ENCODE results near the gene ACADS. TPM values are rescaled to one million over a fixed set of nuclear protein-coding genes. Genes with fewer than 3 reads are reported as not detected.
A peak's percentile ranks its signal among the peaks of the same experiment; 100 is the strongest.

Gene ACADS
- total RNA-seq, 4 donors from 2014 or later = 166 to 224 (median 200) TPM

GRCh38 chr12:120692524-120693033, 33.0 kb upstream of the ACADS start:
- H3K9me3 ChIP-seq = no peaks in the 10 kb centered on the region
- TF ChIP-seq POLR2A (IDR thresholded peaks at IDR 0.05) (no peak), CTCF (IDR thresholded peaks at IDR 0.05 in 4 of 5, conservative IDR thresholded peaks at IDR 0.05 in 1 of 5) (no peak)
- H3K4me1 ChIP-seq = peaks cover 62 to 73% of the 10 kb centered on the region in 2 donors
- peaks cover 0 to 39% of the 10 kb centered on the region in 2 donors for H3K36me3 ChIP-seq
- H3K27ac ChIP-seq = peak overlapping the region; percentile 66 to 93 (median 89)
- intact Hi-C loops (cut with DNase I; ENCODE audit: low total_unique reads) = no loop called here
- H3K27me3 ChIP-seq = no peaks in the 10 kb centered on the region
- in situ Hi-C loops (cut with MboI; ENCODE audit: low sequenced_read_pairs in 4 of 4) = no loop called here
- ATAC-seq (peak; percentile 46 to 63), DNase-seq (peak in 1 of 2 donors; percentile 63)
- no peak overlapping the region for H3K4me3 ChIP-seq

- peak overlapping the region in 3 of 4 donors; percentile 86 to 93 (median 92) for H3K27ac ChIP-seq
Measured at GRCh38 chr12:120693848-120694247, 31.8 kb upstream of the ACADS start.

GRCh38 chr12:120696626-120697025, 29.0 kb upstream of the ACADS start:
- Histone ChIP-seq H3K27me3 (no peaks in the 10 kb centered on the region), H3K9me3 (no peaks in the 10 kb centered on the region), H3K36me3 (peaks cover 0 to 67% of the 10 kb centered on the region in 2 donors), H3K4me3 (no peak overlapping the region), H3K27ac (peak overlapping the region in 3 of 4 donors; percentile 56 to 78 (median 68)), H3K4me1 (peaks cover 45 to 80% of the 10 kb centered on the region in 2 donors)
- intact Hi-C loops (cut with DNase I; ENCODE audit: low total_unique reads) (no loop called here), in situ Hi-C loops (cut with MboI; ENCODE audit: low sequenced_read_pairs in 4 of 4) (no loop called here)
- no peak for TF ChIP-seq CTCF (IDR thresholded peaks at IDR 0.05 in 4 of 5, conservative IDR thresholded peaks at IDR 0.05 in 1 of 5)
- no peak for TF ChIP-seq POLR2A (IDR thresholded peaks at IDR 0.05)
- DNase-seq (no peak), ATAC-seq (no peak)

More at GRCh38 chr12:120693848-120694247, 31.8 kb upstream of the ACADS start:
- Histone ChIP-seq H3K27me3 (no peaks in the 10 kb centered on the region), H3K9me3 (no peaks in the 10 kb centered on the region), H3K4me3 (no peak overlapping the region), H3K4me1 (peaks cover 55 to 79% of the 10 kb centered on the region in 2 donors), H3K36me3 (peaks cover 0 to 49% of the 10 kb centered on the region in 2 donors)
- intact Hi-C loops (cut with DNase I; ENCODE audit: low total_unique reads) = no loop called here
- ATAC-seq (no peak), DNase-seq (no peak)
- in situ Hi-C loops (cut with MboI; ENCODE audit: low sequenced_read_pairs in 4 of 4) = no loop called here
- TF ChIP-seq CTCF (IDR thresholded peaks at IDR 0.05 in 4 of 5, conservative IDR thresholded peaks at IDR 0.05 in 1 of 5) (no peak), POLR2A (IDR thresholded peaks at IDR 0.05) (no peak)

- Histone ChIP-seq H3K4me3 (no peak overlapping the region), H3K4me1 (peaks cover 39 to 78% of the 10 kb centered on the region in 2 donors), H3K27me3 (no peaks in the 10 kb centered on the region), H3K9me3 (no peaks in the 10 kb centered on the region), H3K36me3 (peaks cover 0 to 73% of the 10 kb centered on the region in 2 donors), H3K27ac (peak overlapping the region; percentile 51 to 78 (median 62))
- in situ Hi-C loops (cut with MboI; ENCODE audit: low sequenced_read_pairs in 4 of 4) (no loop called here), intact Hi-C loops (cut with DNase I; ENCODE audit: low total_unique reads) (no loop called here)
- TF ChIP-seq CTCF (IDR thresholded peaks at IDR 0.05 in 4 of 5, conservative IDR thresholded peaks at IDR 0.05 in 1 of 5) (no peak), POLR2A (IDR thresholded peaks at IDR 0.05) (no peak)
- peak in 1 of 2 donors; percentile 32 for ATAC-seq
- DNase-seq = no peak
Measured at GRCh38 chr12:120697344-120697743, 28.3 kb upstream of the ACADS start.

Data from gastrocnemius medialis (tissue), 4 donors.